SU-DHL-6 (cell line): ENCODE results near the gene NCF4.

ENCODE experiments used
- H2AFZ ChIP-seq: fragments of 200-600 bp; sonication (generic); 2 replicates; pipeline ENCODE4 v1.6.1; 2014; ENCODE audit warnings: low read depth, mild to moderate bottlenecking, moderate library complexity, mixed read lengths, antibody characterized with exemption, low read length; ENCODE audit not compliant: severe bottlenecking
- H3F3A ChIP-seq: fragments of 200-600 bp; shearing (Covaris generic); 2 replicates; pipeline ENCODE4 v1.6.0; 2016; ENCODE audit warnings: antibody characterized with exemption, mild to moderate bottlenecking; ENCODE audit not compliant: insufficient read depth
- H3K27ac ChIP-seq: fragments of 200-600 bp; sonication (generic); 2 replicates; pipeline ENCODE4 v1.5.1; 2016; ENCODE audit warnings: low read depth, mild to moderate bottlenecking, low read length, moderate library complexity, mixed read lengths
- H3K27me3 ChIP-seq: fragments of 200-600 bp; sonication (generic), shearing (Covaris generic); 2 replicates; pipeline ENCODE4 v1.6.0; 2014; ENCODE audit warnings: mild to moderate bottlenecking, low read length
- H3K36me3 ChIP-seq: fragments of 200-600 bp; sonication (generic); 2 replicates; pipeline ENCODE4 v1.6.1; 2014; ENCODE audit warnings: mild to moderate bottlenecking, low read length, mixed read lengths
- H3K4me2 ChIP-seq: fragments of 300-600, 200-600 bp; shearing (Covaris generic), sonication (generic); 2 replicates; pipeline ENCODE4 v1.6.0; 2014; ENCODE audit warnings: low read length, low read depth, mild to moderate bottlenecking; ENCODE audit not compliant: poor library complexity, severe bottlenecking
- H3K4me3 ChIP-seq: fragments of 200-600 bp; sonication (generic); 2 replicates; pipeline ENCODE4 v1.5.1; 2014; ENCODE audit warnings: antibody characterized with exemption, low read length, mild to moderate bottlenecking, mixed read lengths; ENCODE audit not compliant: insufficient read depth, poor library complexity, severe bottlenecking
- H3K79me2 ChIP-seq: fragments of 200-600 bp; sonication (generic); 2 replicates; pipeline ENCODE4 v1.6.1; 2014; ENCODE audit warnings: mild to moderate bottlenecking, low read length, moderate library complexity; ENCODE audit not compliant: insufficient read depth
- H3K9ac ChIP-seq: fragments of 200-600 bp; sonication (generic); 2 replicates; pipeline ENCODE4 v1.7.0; 2014; ENCODE audit warnings: mild to moderate bottlenecking, low read length
- H3K9me2 ChIP-seq: fragments of 200-600 bp; sonication (generic); replicated peaks from 2 replicates; pipeline ENCODE4 v1.6.1; 2014; ENCODE audit warnings: low read length; ENCODE audit not compliant: insufficient read depth
- H3K9me3 ChIP-seq: fragments of 200-600 bp; sonication (generic); 2 replicates; pipeline ENCODE4 v1.6.1; 2014; ENCODE audit warnings: low read length, mixed read lengths; ENCODE audit not compliant: insufficient read depth
- H4K20me1 ChIP-seq: fragments of 200-600 bp; sonication (generic); 2 replicates; pipeline ENCODE4 v1.6.1; 2014; ENCODE audit warnings: low read depth, mild to moderate bottlenecking, antibody characterized with exemption, low read length, moderate library complexity, mixed read lengths
- CTCF ChIP-seq: fragments of 200-600 bp; sonication (generic); IDR thresholded peaks from one replicate; pipeline ENCODE4 v1.5.1; 2017; ENCODE audit warnings: antibody characterized with exemption, mild to moderate bottlenecking, low read length, moderate library complexity; ENCODE audit not compliant: insufficient read depth, poor library complexity, severe bottlenecking
- EZH2phosphoT487 ChIP-seq: fragments of 200-600 bp; sonication (generic), shearing (Covaris generic); conservative IDR thresholded peaks from 2 replicates; pipeline ENCODE4 v1.6.1; 2018; ENCODE audit warnings: mild to moderate bottlenecking, antibody characterized with exemption, low read length, moderate library complexity, mixed read lengths

Gene NCF4

GRCh38 chr22:36860821-36861659 lies at the start of gene NCF4:
TSS of gene NCF4 (plus strand) at chr22:36861006. CDS start at chr22:36861172, 166 bp downstream.
- H3F3A ChIP-seq, result peaks cover 23% of the 10 kb centered on the region
- H3K27me3 ChIP-seq, result no peaks in the 10 kb centered on the region
- H3K36me3 ChIP-seq, result no peaks in the 10 kb centered on the region
- H2AFZ ChIP-seq, result peak within 1 kb of the TSS; percentile 55
- H3K27ac ChIP-seq, result peak within 1 kb of the TSS; percentile 61
- no peaks in the 10 kb centered on the region for H4K20me1 ChIP-seq
- no peaks in the 10 kb centered on the region for H3K79me2 ChIP-seq
- H3K4me3 ChIP-seq, result peak within 1 kb of the TSS; percentile 23
- peak within 1 kb of the TSS; percentile 44 for H3K9ac ChIP-seq
- H3K9me3 ChIP-seq, result no peaks in the 10 kb centered on the region
- TF ChIP-seq EZH2phosphoT487 (no peak), CTCF (no peak)
- peak within 1 kb of the TSS; percentile 48 for H3K4me2 ChIP-seq
- H3K9me2 ChIP-seq, result no peaks in the 10 kb centered on the region

- Histone ChIP-seq H3K36me3 (no peaks in the 10 kb centered on the region), H3K9ac (no peak overlapping the region), H3K27ac (no peak overlapping the region), H3K4me2 (no peak overlapping the region), H3F3A (no peaks in the 10 kb centered on the region), H4K20me1 (no peaks in the 10 kb centered on the region), H3K27me3 (no peaks in the 10 kb centered on the region), H3K4me3 (no peak overlapping the region), H3K9me2 (no peaks in the 10 kb centered on the region), H3K9me3 (no peaks in the 10 kb centered on the region), H2AFZ (no peak overlapping the region), H3K79me2 (no peaks in the 10 kb centered on the region)
- no peak for TF ChIP-seq EZH2phosphoT487
- no peak for TF ChIP-seq CTCF
Measured at GRCh38 chr22:36811094-36811800, 49.6 kb upstream of the NCF4 start.

GRCh38 chr22:36814801-36815200 lies 46.0 kb upstream of the NCF4 start:
- H3K27ac ChIP-seq, result no peak overlapping the region
- no peaks in the 10 kb centered on the region for H3K79me2 ChIP-seq
- H2AFZ ChIP-seq, result no peak overlapping the region
- no peaks in the 10 kb centered on the region for H3K27me3 ChIP-seq
- no peak overlapping the region for H3K4me3 ChIP-seq
- H3F3A ChIP-seq, result no peaks in the 10 kb centered on the region
- H4K20me1 ChIP-seq, result no peaks in the 10 kb centered on the region
- no peaks in the 10 kb centered on the region for H3K36me3 ChIP-seq
- H3K4me2 ChIP-seq, result no peak overlapping the region
- no peaks in the 10 kb centered on the region for H3K9me3 ChIP-seq
- TF ChIP-seq EZH2phosphoT487, result no peak
- no peak for TF ChIP-seq CTCF
- H3K9ac ChIP-seq, result no peak overlapping the region
- H3K9me2 ChIP-seq, result no peaks in the 10 kb centered on the region
